Caki2 (cell line): ENCODE measurements around the gene ZNF836. TPM values are rescaled to one million over a fixed set of nuclear protein-coding genes. Genes with fewer than 3 reads are reported as not detected.

Source experiments
- DNase-seq: peaks from one replicate; pipeline ENCODE4 v3.0.0-alpha.2; 2015; ENCODE audit warnings: low read depth
- in situ Hi-C: cut with HindIII; loops from 2 replicates; pipeline ENCODE4 v1.10.0; 2016; ENCODE audit warnings: low sequenced_read_pairs, low pct_unique_long_range_greater_than_20kb, mixed read lengths
- total RNA-seq: library from RNA; depleted of rRNA; stranded (reverse); fragments of >200 nt; shearing (Covaris generic); gene quantifications from 2 replicates; pipeline ENCODE4 v1.2.3, GENCODE V29; 2014; ENCODE audit warnings: low replicate concordance; rRNA removed

The ZNF836 gene
- total RNA-seq, 1 experiment from 2014 or later = 1.1 TPM

DNA sequence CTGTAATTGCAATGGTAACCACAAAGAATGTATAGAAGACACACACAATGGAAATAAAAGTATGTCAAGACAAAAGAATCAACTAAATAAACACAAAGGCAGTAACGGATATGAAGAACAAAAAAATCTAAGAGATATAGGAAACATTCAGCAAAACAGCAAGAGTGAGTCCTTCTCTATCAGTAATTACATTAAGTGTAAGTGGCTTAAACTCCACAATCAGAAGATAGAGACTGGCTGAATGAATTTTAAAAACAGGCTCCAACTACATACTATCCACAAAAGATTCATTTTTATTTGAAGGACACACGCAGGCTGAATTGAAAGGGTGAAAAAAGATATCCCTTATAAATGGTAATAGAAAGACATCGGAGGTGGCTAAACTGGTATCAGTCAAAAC lies 51.1 kb downstream of the ZNF836 start:
- in situ Hi-C loops = no loop called here
- DNase-seq = no peak

- peak; percentile 14 for DNase-seq
- in situ Hi-C loops = no loop called here
Measured at GRCh38 chr19:52115526-52116053, 55.8 kb downstream of the ZNF836 start.

DNA sequence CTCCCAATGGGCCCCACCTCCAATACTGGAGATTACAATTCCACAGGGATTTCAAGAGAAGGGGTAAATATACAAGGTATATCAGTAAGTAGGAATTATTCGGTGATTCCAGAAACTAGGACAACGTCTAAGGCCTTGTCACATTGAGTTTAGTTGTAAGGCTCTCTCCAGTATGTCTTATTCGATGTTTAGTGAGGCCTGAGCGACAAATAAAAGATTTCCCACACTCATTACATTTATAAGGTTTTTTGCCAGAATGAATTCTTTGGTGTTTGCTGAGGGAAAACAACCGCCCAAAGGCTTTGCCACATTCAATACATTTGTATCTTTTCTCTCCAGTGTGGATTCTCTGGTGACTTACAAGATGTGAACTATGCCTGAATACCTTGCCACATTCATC lies 56.7 kb downstream of the ZNF836 start:
- in situ Hi-C loops = no loop called here
- no peak for DNase-seq

DNA sequence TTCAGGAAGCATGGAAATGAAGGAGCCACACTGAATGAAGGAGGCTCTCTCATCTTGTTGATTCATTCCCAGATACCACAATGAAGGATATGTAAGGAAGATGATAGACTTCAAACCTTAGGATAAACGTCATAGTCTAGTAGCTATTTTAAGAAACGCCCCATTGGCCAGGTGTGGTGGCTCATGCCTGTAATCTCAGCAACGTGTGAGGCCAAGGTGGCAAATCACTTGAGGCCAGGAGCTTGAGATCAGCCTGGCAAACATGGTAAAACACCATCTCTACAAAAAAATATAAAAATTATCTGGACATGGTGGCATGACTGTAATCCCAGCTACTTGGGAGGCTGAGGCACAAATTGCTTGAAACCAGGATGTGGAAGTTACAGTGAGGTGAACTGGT lies 58.8 kb downstream of the ZNF836 start:
- DNase-seq = no peak
- in situ Hi-C loops = no loop called here

GRCh38 chr19:52110780-52111179 lies 60.6 kb downstream of the ZNF836 start:
- no peak for DNase-seq
- in situ Hi-C loops = no loop called here

Other genes starting within 250 kb of the ZNF836 start
- gene ZNF613, start 244.1 kb downstream of the ZNF836 start, total RNA-seq = 0.78 and 4.4 TPM in 2 replicates
- 3.0 and 6.7 TPM in 2 replicates for gene ZNF350, start 184.8 kb downstream of the ZNF836 start, total RNA-seq
- 1.3 and 5.2 TPM in 2 replicates for gene ZNF615, start 163.4 kb downstream of the ZNF836 start, total RNA-seq
- gene ZNF614, start 143.2 kb downstream of the ZNF836 start, total RNA-seq = 6.6 and 8.7 TPM in 2 replicates
- 3.4 and 4.2 TPM in 2 replicates for gene ZNF432, start 122.8 kb downstream of the ZNF836 start, total RNA-seq
- gene ZNF841, start 75.9 kb downstream of the ZNF836 start, total RNA-seq = 9.9 and 10.4 TPM in 2 replicates
- gene ZNF616, start 31.7 kb downstream of the ZNF836 start, total RNA-seq = 2.3 and 20.2 TPM in 2 replicates
- 236 and 278 TPM in 2 replicates for gene PPP2R1A, start 18.4 kb upstream of the ZNF836 start, total RNA-seq
- 11.9 and 37.7 TPM in 2 replicates for gene ZNF766, start 98.0 kb upstream of the ZNF836 start, total RNA-seq
- 4.5 and 7.4 TPM in 2 replicates for gene ZNF480, start 125.5 kb upstream of the ZNF836 start, total RNA-seq
- 1.2 and 2.2 TPM in 2 replicates for gene ZNF610, start 164.6 kb upstream of the ZNF836 start, total RNA-seq
- 1.4 and 3.9 TPM in 2 replicates for gene ZNF880, start 198.3 kb upstream of the ZNF836 start, total RNA-seq
- gene ZNF528, start 226.2 kb upstream of the ZNF836 start, total RNA-seq = 29.2 and 32.5 TPM in 2 replicates